GM23338 (cell line): ENCODE results near the gene RABGAP1L. TPM values are rescaled to one million over a fixed set of nuclear protein-coding genes. Genes with fewer than 3 reads are reported as not detected.

Experiments
- ATAC-seq: fragments of 200-7000 bp; cut with Tn5 transposase; 3 replicates; pipeline ENCODE4 v1.9.1; 2020
- DNase-seq: peaks from one replicate; pipeline ENCODE4 v3.0.0-alpha.2; 2015; ENCODE audit warnings: low spot score
- H2AFZ ChIP-seq: fragments of 200-600 bp; sonication (generic); 2 replicates; pipeline ENCODE4 v1.8.0; 2016; ENCODE audit warnings: antibody characterized with exemption, mild to moderate bottlenecking, moderate library complexity
- H3F3A ChIP-seq: fragments of 200-600 bp; sonication (generic); replicated peaks from 2 replicates; pipeline ENCODE4 v1.8.0; 2017; ENCODE audit warnings: antibody characterized with exemption, mixed run types, low read depth
- H3K27ac ChIP-seq: fragments of 200-600 bp; sonication (generic); 2 replicates; pipeline ENCODE4 v1.6.1; 2016; ENCODE audit warnings: low read depth
- H3K27me3 ChIP-seq: fragments of 200-600 bp; sonication (generic); 2 replicates; pipeline ENCODE4 v1.8.0; 2016; ENCODE audit warnings: mild to moderate bottlenecking, mixed run types, moderate library complexity; ENCODE audit not compliant: insufficient read depth
- H3K36me3 ChIP-seq: fragments of 200-600 bp; sonication (generic); 2 replicates; pipeline ENCODE4 v1.8.0; 2016; ENCODE audit warnings: mild to moderate bottlenecking; ENCODE audit not compliant: insufficient read depth
- H3K4me1 ChIP-seq: fragments of 200-600 bp; sonication (generic); 2 replicates; pipeline ENCODE4 v1.8.0; 2016; ENCODE audit warnings: mild to moderate bottlenecking, moderate library complexity; ENCODE audit not compliant: insufficient read depth
- H3K4me2 ChIP-seq: fragments of 200-600 bp; sonication (generic); 2 replicates; pipeline ENCODE4 v1.7.1; 2017; ENCODE audit warnings: mixed run types
- H3K4me3 ChIP-seq: fragments of 200-600 bp; sonication (generic); 2 replicates; pipeline ENCODE4 v1.6.1; 2016; ENCODE audit warnings: mixed run types
- H3K79me2 ChIP-seq: fragments of 200-600 bp; sonication (generic); replicated peaks from 2 replicates; pipeline ENCODE4 v1.8.0; 2017; ENCODE audit warnings: mild to moderate bottlenecking; ENCODE audit not compliant: insufficient read depth
- H3K9me2 ChIP-seq: fragments of 200-600 bp; sonication (generic); 2 replicates; pipeline ENCODE4 v1.8.0; 2017; ENCODE audit not compliant: insufficient read depth
- H4K20me1 ChIP-seq: fragments of 200-600 bp; sonication (generic); replicated peaks from 2 replicates; pipeline ENCODE4 v1.8.0; 2017; ENCODE audit warnings: mild to moderate bottlenecking; ENCODE audit not compliant: insufficient read depth
- H3K27ac Mint-ChIP-seq: 2 replicates; pipeline ENCODE4 v1.8.0; 2020; ENCODE audit warnings: inconsistent platforms, mild to moderate bottlenecking, moderate library complexity, mixed read lengths
- H3K27me3 Mint-ChIP-seq: 3 replicates; pipeline ENCODE4 v1.8.0; 2022; ENCODE audit warnings: low read depth, mild to moderate bottlenecking, moderate library complexity, mixed read lengths, inconsistent platforms; ENCODE audit not compliant: insufficient read depth, poor library complexity
- H3K36me3 Mint-ChIP-seq: 3 replicates; pipeline ENCODE4 v1.8.0; 2021; ENCODE audit warnings: low read depth, mild to moderate bottlenecking, inconsistent platforms, moderate library complexity, mixed read lengths
- H3K4me1 Mint-ChIP-seq: 3 replicates; pipeline ENCODE4 v1.8.0; 2020; ENCODE audit warnings: mild to moderate bottlenecking, inconsistent platforms, mixed read lengths
- H3K4me3 Mint-ChIP-seq: 3 replicates; pipeline ENCODE4 v1.8.0; 2021; ENCODE audit warnings: moderate library complexity, mild to moderate bottlenecking, inconsistent platforms, mixed read lengths
- H3K9me3 Mint-ChIP-seq: 3 replicates; pipeline ENCODE4 v1.8.0; 2020; ENCODE audit warnings: moderate library complexity, mild to moderate bottlenecking, inconsistent platforms, mixed read lengths
- CTCF ChIP-seq, 2 experiments: fragments of 200-600 bp in 1 of 2; sonication (generic) in 1 of 2; conservative IDR thresholded peaks; 2 replicates each; pipeline versions ENCODE4 v1.5.1 to v1.6.1; 2016 to 2017; ENCODE audit warnings: antibody characterized with exemption in 2 of 2, low read depth in 2 of 2, mild to moderate bottlenecking in 2 of 2, moderate library complexity in 1 of 2
- ETS1 ChIP-seq: IDR thresholded peaks from 2 replicates; pipeline ENCODE4 v1.6.1; 2016; ENCODE audit warnings: antibody characterized with exemption
- EZH2 ChIP-seq: fragments of 200-600 bp; sonication (generic); IDR thresholded peaks from one replicate; pipeline ENCODE4 v1.8.0; 2017; ENCODE audit warnings: antibody characterized with exemption, mild to moderate bottlenecking, low read depth; ENCODE audit not compliant: unreplicated experiment
- EZH2phosphoT487 ChIP-seq: fragments of 200-600 bp; sonication (generic); IDR thresholded peaks from one replicate; pipeline ENCODE4 v1.8.1; 2018; ENCODE audit warnings: antibody characterized with exemption; ENCODE audit not compliant: unreplicated experiment
- JUNB ChIP-seq: IDR thresholded peaks from one replicate; pipeline ENCODE4 v1.6.1; 2016; ENCODE audit warnings: antibody characterized with exemption; ENCODE audit not compliant: unreplicated experiment
- NANOG ChIP-seq: IDR thresholded peaks from 2 replicates; pipeline ENCODE4 v1.6.1; 2016; ENCODE audit warnings: antibody characterized with exemption, borderline replicate concordance
- POLR2AphosphoS5 ChIP-seq: IDR thresholded peaks from 2 replicates; pipeline ENCODE4 v1.6.1; 2016; ENCODE audit warnings: antibody characterized with exemption, low read depth
- REST ChIP-seq: IDR thresholded peaks from one replicate; pipeline ENCODE4 v1.6.1; 2018; ENCODE audit warnings: antibody characterized with exemption; ENCODE audit not compliant: unreplicated experiment
- STAT1 ChIP-seq: IDR thresholded peaks from one replicate; pipeline ENCODE4 v1.6.1; 2016; ENCODE audit warnings: antibody characterized with exemption; ENCODE audit not compliant: unreplicated experiment
- ZNF114 ChIP-seq: fragments of 250-450 bp; sonication (Bioruptor Pico); IDR thresholded peaks from 2 replicates; pipeline ENCODE4 v1.5.0; 2020; ENCODE audit warnings: mild to moderate bottlenecking, moderate library complexity
- ZNF331 ChIP-seq: fragments of 250-450 bp; sonication (Bioruptor Pico); IDR thresholded peaks from 2 replicates; pipeline ENCODE4 v1.5.0; 2020; ENCODE audit warnings: low read depth, mild to moderate bottlenecking, moderate library complexity
- ZNF462 ChIP-seq: fragments of 250-450 bp; sonication (Bioruptor Pico); IDR thresholded peaks from 2 replicates; pipeline ENCODE4 v1.5.0; 2020; ENCODE audit warnings: mild to moderate bottlenecking, moderate library complexity
- polyA plus RNA-seq: library from polyadenylated mRNA; unstranded; fragments of >200 nt; fragmentation: Nextera tagmentation; extraction: Ambion mirVana; gene quantifications from 2 replicates; pipeline ENCODE4 v1.2.1, GENCODE V29; 2016
- total RNA-seq: library from RNA; depleted of rRNA; stranded (reverse); fragments of >200 nt; shearing (Covaris generic); gene quantifications from 2 replicates; pipeline ENCODE4 v1.2.3, GENCODE V29; 2014

Gene RABGAP1L
- total and polyA plus RNA-seq, 2 experiments from 2014 or later: 83.2 to 136 TPM

- TF ChIP-seq POLR2AphosphoS5: no peak
- no peak for TF ChIP-seq ZNF331 (CRISPR knock-in tag)
- TF ChIP-seq CTCF (conservative IDR thresholded peaks at IDR 0.05; ENCODE audit: low read depth in 2 of 2): no peak
- no peak for TF ChIP-seq EZH2
- no peak for TF ChIP-seq STAT1
- TF ChIP-seq ZNF114 (CRISPR knock-in tag): no peak
- TF ChIP-seq NANOG: no peak
- TF ChIP-seq EZH2phosphoT487: no peak
- no peak for TF ChIP-seq JUNB
- TF ChIP-seq ZNF462 (CRISPR knock-in tag): no peak
- no peak for TF ChIP-seq ETS1
- no peak for TF ChIP-seq REST
- Mint-ChIP-seq H3K36me3 (no peaks in the 10 kb centered on the region), H3K27me3 (peaks cover 7% of the 10 kb centered on the region), H3K4me1 (peaks cover 32% of the 10 kb centered on the region), H3K4me3 (no peak overlapping the region), H3K27ac (no peak overlapping the region; the same call in 1 of the 2 replicates), H3K9me3 (no peaks in the 10 kb centered on the region)
- Histone ChIP-seq H3K4me2 (no peak overlapping the region), H2AFZ (no peak overlapping the region), H3K36me3 (no peaks in the 10 kb centered on the region), H3K79me2 (peaks cover 37% of the 10 kb centered on the region), H3K27ac (no peak overlapping the region), H3K4me1 (peaks cover 14% of the 10 kb centered on the region), H4K20me1 (no peaks in the 10 kb centered on the region), H3K4me3 (no peak overlapping the region), H3K9me2 (no peaks in the 10 kb centered on the region), H3F3A (no peaks in the 10 kb centered on the region), H3K27me3 (peaks cover 6% of the 10 kb centered on the region; the same call in 1 of the 2 replicates)
- no peak for DNase-seq
- no peak for ATAC-seq
Observed at GRCh38 chr1:174161813-174162212, 2.5 kb downstream of the RABGAP1L start.
